Mesenchymal stem cell (in vitro differentiated cells and primary cell): Measurements from ENCODE around the gene HADH.
A peak's percentile ranks its signal among the peaks of the same experiment; 100 is the strongest.

Source experiments
- DNase-seq: peaks from one replicate; pipeline ENCODE4 v3.0.0-alpha.2; 2013
- H2AFZ ChIP-seq: one replicate; pipeline ENCODE4 v1.6.1; 2013; ENCODE audit warnings: low read depth, mild to moderate bottlenecking, control low read depth, inconsistent platforms, low read length, moderate library complexity
- H2AK5ac ChIP-seq: 2 replicates; pipeline ENCODE4 v1.6.1; 2013; ENCODE audit warnings: low read length, moderate library complexity, mild to moderate bottlenecking, inconsistent platforms; ENCODE audit not compliant: severe bottlenecking
- H2BK120ac ChIP-seq: one replicate; pipeline ENCODE4 v1.6.1; 2013; ENCODE audit warnings: low read depth, mild to moderate bottlenecking, inconsistent platforms, low read length, moderate library complexity
- H2BK12ac ChIP-seq, 2 experiments: one replicate each; pipeline ENCODE4 v1.6.1; 2013; ENCODE audit warnings: inconsistent platforms in 2 of 2, low read length in 2 of 2, mild to moderate bottlenecking in 2 of 2, moderate library complexity in 2 of 2, control low read depth in 1 of 2
- H2BK15ac ChIP-seq: one replicate; pipeline ENCODE4 v1.6.1; 2013; ENCODE audit warnings: mild to moderate bottlenecking, low read depth, inconsistent platforms; ENCODE audit not compliant: poor library complexity, severe bottlenecking
- H2BK5ac ChIP-seq: 2 replicates; pipeline ENCODE4 v1.6.1; 2013; ENCODE audit warnings: low read depth, mild to moderate bottlenecking, low read length, control low read depth, inconsistent platforms; ENCODE audit not compliant: poor library complexity, severe bottlenecking
- H3K14ac ChIP-seq, 2 experiments: one replicate each; pipeline ENCODE4 v1.6.1; 2013; ENCODE audit warnings: inconsistent platforms in 2 of 2, low read length in 2 of 2, control low read depth in 1 of 2, mild to moderate bottlenecking in 1 of 2, moderate library complexity in 1 of 2
- H3K18ac ChIP-seq, 2 experiments: one replicate each; pipeline ENCODE4 v1.6.1; 2013; ENCODE audit warnings: inconsistent platforms in 2 of 2, low read length in 2 of 2, control low read depth in 1 of 2, low read depth in 1 of 2, mild to moderate bottlenecking in 1 of 2
- H3K23ac ChIP-seq, 2 experiments: one replicate each; pipeline ENCODE4 v1.6.1; 2013; ENCODE audit warnings: inconsistent platforms in 2 of 2, low read length in 2 of 2, mild to moderate bottlenecking in 2 of 2, moderate library complexity in 2 of 2, control low read depth in 1 of 2
- H3K27ac ChIP-seq: 2 replicates; pipeline ENCODE4 v1.5.1; 2013; ENCODE audit warnings: mild to moderate bottlenecking, moderate library complexity, low read length, control low read depth, inconsistent platforms; ENCODE audit not compliant: poor library complexity, severe bottlenecking
- H3K27me3 ChIP-seq, 2 experiments: 2 replicates each; pipeline versions ENCODE4 v1.6.1 to v1.7.0; 2013; ENCODE audit warnings: low read length in 2 of 2, mild to moderate bottlenecking in 2 of 2, moderate library complexity in 2 of 2, control low read depth in 1 of 2, inconsistent platforms in 1 of 2; ENCODE audit not compliant: control insufficient read depth in 1 of 2, insufficient read depth in 1 of 2
- H3K36me3 ChIP-seq, 2 experiments: 2 replicates each; pipeline versions ENCODE4 v1.6.1 to v1.7.0; 2013; ENCODE audit warnings: low read length in 2 of 2, control low read depth in 1 of 2, inconsistent platforms in 1 of 2, low read depth in 1 of 2, mild to moderate bottlenecking in 1 of 2; ENCODE audit not compliant: insufficient read depth in 2 of 2, control insufficient read depth in 1 of 2
- H3K4ac ChIP-seq, 2 experiments: one replicate each; pipeline ENCODE4 v1.6.1; 2013; ENCODE audit warnings: inconsistent platforms in 2 of 2, low read length in 2 of 2, mild to moderate bottlenecking in 2 of 2, moderate library complexity in 2 of 2, control low read depth in 1 of 2, low read depth in 1 of 2
- H3K4me1 ChIP-seq: 2 replicates; pipeline ENCODE4 v1.6.1; 2013; ENCODE audit warnings: low read depth, low read length, control low read depth; ENCODE audit not compliant: control insufficient read depth, insufficient read depth
- H3K4me2 ChIP-seq: 2 replicates; pipeline ENCODE4 v1.6.1; 2013; ENCODE audit warnings: low read length, mild to moderate bottlenecking, inconsistent platforms; ENCODE audit not compliant: poor library complexity, severe bottlenecking
- H3K4me3 ChIP-seq, 2 experiments: 2 replicates each; pipeline versions ENCODE4 v1.5.1 to v1.7.0; 2013; ENCODE audit warnings: low read length in 2 of 2, mild to moderate bottlenecking in 2 of 2, control low read depth in 1 of 2, low read depth in 1 of 2; ENCODE audit not compliant: insufficient read depth in 1 of 2
- H3K79me1 ChIP-seq: replicated peaks from 2 replicates; pipeline ENCODE4 v1.6.1; 2013; ENCODE audit warnings: mild to moderate bottlenecking, control low read depth, low read length, inconsistent platforms; ENCODE audit not compliant: poor library complexity, severe bottlenecking
- H3K9ac ChIP-seq: 2 replicates; pipeline ENCODE4 v1.7.0; 2013; ENCODE audit warnings: mild to moderate bottlenecking, low read length, moderate library complexity
- H3K9me3 ChIP-seq: 2 replicates; pipeline ENCODE4 v1.7.0; 2013; ENCODE audit warnings: mild to moderate bottlenecking, low read length; ENCODE audit not compliant: control insufficient read depth
- H4K8ac ChIP-seq: one replicate; pipeline ENCODE4 v1.6.1; 2013; ENCODE audit warnings: inconsistent platforms, mild to moderate bottlenecking, low read length, moderate library complexity
- H4K91ac ChIP-seq: one replicate; pipeline ENCODE4 v1.6.1; 2013; ENCODE audit warnings: mild to moderate bottlenecking, low read length, inconsistent platforms
- WGBS: methylation state at CpG from one replicate; pipeline ENCODE4 v1.1.7; 2013; ENCODE audit warnings: mixed read lengths; 5-methylcytosine and 5-hydroxymethylcytosine counted together

The HADH gene

GRCh38 chr4:108060686-108061321 lies 71.1 kb downstream of the HADH start:
- no peak overlapping the region for H3K4me2 ChIP-seq
- no peak overlapping the region for H3K18ac ChIP-seq
- DNase-seq: peak; percentile 29
- no peak overlapping the region for H3K14ac ChIP-seq
- no peaks in the 10 kb centered on the region for H3K36me3 ChIP-seq
- no peak overlapping the region for H3K4ac ChIP-seq
- WGBS: 75% methylated on average over 4 of the region's 5 CpGs
- H3K9me3 ChIP-seq: no peaks in the 10 kb centered on the region
- H4K8ac ChIP-seq: no peak overlapping the region
- no peaks in the 10 kb centered on the region for H3K79me1 ChIP-seq
- no peak overlapping the region for H3K4me3 ChIP-seq
- H2BK120ac ChIP-seq: no peak overlapping the region
- no peak overlapping the region for H3K27ac ChIP-seq
- peaks cover 5% of the 10 kb centered on the region for H3K4me1 ChIP-seq
- no peak overlapping the region for H3K9ac ChIP-seq
- H2AFZ ChIP-seq: no peak overlapping the region
- peak overlapping the region in 1 of 2 experiments; percentile 77 for H2BK12ac ChIP-seq
- no peak overlapping the region for H4K91ac ChIP-seq
- H2AK5ac ChIP-seq: no peak overlapping the region
- no peak overlapping the region for H2BK5ac ChIP-seq
- H3K23ac ChIP-seq: no peak overlapping the region
- no peak overlapping the region for H2BK15ac ChIP-seq
- peaks cover 0 to 6% of the 10 kb centered on the region in 2 experiments for H3K27me3 ChIP-seq

- Histone ChIP-seq H2AFZ (no peak overlapping the region), H2BK5ac (no peak overlapping the region), H3K23ac (no peak overlapping the region), H4K91ac (no peak overlapping the region), H3K36me3 (no peaks in the 10 kb centered on the region), H4K8ac (no peak overlapping the region), H2BK15ac (no peak overlapping the region), H3K4ac (no peak overlapping the region), H2AK5ac (no peak overlapping the region), H2BK120ac (no peak overlapping the region), H3K79me1 (no peaks in the 10 kb centered on the region), H3K18ac (no peak overlapping the region), H2BK12ac (no peak overlapping the region), H3K4me1 (peaks cover 3% of the 10 kb centered on the region), H3K4me3 (no peak overlapping the region), H3K9ac (no peak overlapping the region), H3K27me3 (no peaks in the 10 kb centered on the region), H3K4me2 (no peak overlapping the region), H3K9me3 (no peaks in the 10 kb centered on the region), H3K14ac (no peak overlapping the region), H3K27ac (no peak overlapping the region)
- DNase-seq: peak; percentile 20
Measured at GRCh38 chr4:108068442-108068841, 78.8 kb downstream of the HADH start.

- no peak overlapping the region for H3K23ac ChIP-seq
- H3K18ac ChIP-seq: no peak overlapping the region
- H2BK5ac ChIP-seq: no peak overlapping the region
- no peaks in the 10 kb centered on the region for H3K36me3 ChIP-seq
- no peak overlapping the region for H3K4ac ChIP-seq
- H3K14ac ChIP-seq: no peak overlapping the region
- 99% methylated on average over 1 of the region's 1 CpG for WGBS
- no peaks in the 10 kb centered on the region for H3K79me1 ChIP-seq
- H3K4me1 ChIP-seq: peaks cover 3% of the 10 kb centered on the region
- no peak overlapping the region for H2AK5ac ChIP-seq
- no peak overlapping the region for H3K9ac ChIP-seq
- no peak overlapping the region for H2AFZ ChIP-seq
- H4K8ac ChIP-seq: no peak overlapping the region
- DNase-seq: no peak
- no peak overlapping the region for H3K27ac ChIP-seq
- H3K4me2 ChIP-seq: no peak overlapping the region
- no peak overlapping the region for H2BK12ac ChIP-seq
- H2BK120ac ChIP-seq: no peak overlapping the region
- H3K4me3 ChIP-seq: no peak overlapping the region
- H4K91ac ChIP-seq: no peak overlapping the region
- H2BK15ac ChIP-seq: no peak overlapping the region
- H3K9me3 ChIP-seq: no peaks in the 10 kb centered on the region
- no peaks in the 10 kb centered on the region for H3K27me3 ChIP-seq
Measured at GRCh38 chr4:108070775-108071174, 81.1 kb downstream of the HADH start.

DNA sequence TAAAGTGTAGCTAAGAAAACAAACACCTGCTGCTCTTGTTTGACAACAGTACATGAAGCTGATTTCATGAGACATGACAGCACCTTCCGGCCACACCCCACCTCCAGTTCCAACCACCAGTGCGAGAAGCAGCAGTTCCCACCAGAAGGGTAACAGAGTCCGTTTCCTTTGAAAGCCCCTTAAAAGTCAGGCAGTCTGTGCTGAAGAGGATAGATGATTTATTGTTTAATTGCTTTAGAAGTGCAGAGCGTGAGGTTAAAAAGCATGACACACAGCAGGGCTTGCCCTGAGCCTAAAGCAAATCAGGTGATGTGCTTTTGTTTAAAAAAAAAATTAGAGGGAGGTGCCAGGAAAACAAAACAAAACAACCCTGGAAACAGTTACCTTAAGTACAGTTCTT lies 82.6 kb downstream of the HADH start:
- Histone ChIP-seq H2BK15ac (no peak overlapping the region), H3K79me1 (no peaks in the 10 kb centered on the region), H3K4ac (no peak overlapping the region), H3K4me2 (no peak overlapping the region), H4K91ac (no peak overlapping the region), H3K9ac (no peak overlapping the region), H3K4me3 (no peak overlapping the region), H2BK12ac (no peak overlapping the region), H3K9me3 (no peaks in the 10 kb centered on the region), H2AK5ac (no peak overlapping the region), H4K8ac (no peak overlapping the region), H3K36me3 (no peaks in the 10 kb centered on the region), H3K27ac (no peak overlapping the region), H3K18ac (no peak overlapping the region), H2AFZ (no peak overlapping the region), H2BK5ac (no peak overlapping the region), H3K23ac (no peak overlapping the region), H3K14ac (peak overlapping the region in 1 of 2 experiments; percentile 86), H3K27me3 (no peaks in the 10 kb centered on the region), H2BK120ac (no peak overlapping the region), H3K4me1 (peaks cover 3% of the 10 kb centered on the region)
- no peak for DNase-seq
- WGBS: 24% methylated on average over 4 of the region's 4 CpGs
